ENCODE data around the gene MRTO4.
A peak's percentile ranks its signal among the peaks of the same experiment; 100 is the strongest.
"Not testable (repeated sequence)": the region's sequence is repeated elsewhere in the genome, so short reads cannot be mapped to it uniquely, and the experiment has no call there.

The MRTO4 gene

GRCh38 chr1:19251305-19252196, at the start of gene MRTO4, which contains the start of gene EMC1:
Gene MRTO4 (plus strand): TSS chr1:19251805. CDS start chr1:19251836, 31 bp downstream.
Gene EMC1 (minus strand): TSS chr1:19251524. CDS start chr1:19251509, 15 bp downstream.
- DNase-seq (ENCODE audit: low spot score) = peak; percentile 84

GRCh38 chr1:19202396-19202795, 49.2 kb upstream of the MRTO4 start:
- DNase-seq (ENCODE audit: low spot score) = no peak

GRCh38 chr1:19203440-19203839, 48.2 kb upstream of the MRTO4 start:
- peak; percentile 73 for DNase-seq (ENCODE audit: low spot score)

- DNase-seq (ENCODE audit: low spot score) = peak; percentile 39
Measured at GRCh38 chr1:19204446-19205266, 46.9 kb upstream of the MRTO4 start.

- DNase-seq (ENCODE audit: low spot score) = no peak
Measured at GRCh38 chr1:19205403-19205802, 46.2 kb upstream of the MRTO4 start.

- no peak for DNase-seq (ENCODE audit: low spot score)
Measured at GRCh38 chr1:19205845-19206244, 45.8 kb upstream of the MRTO4 start.

- no peak for DNase-seq (ENCODE audit: low spot score)
Measured at GRCh38 chr1:19206947-19207346, 44.7 kb upstream of the MRTO4 start.

GRCh38 chr1:19208710-19209438, 42.7 kb upstream of the MRTO4 start:
- DNase-seq (ENCODE audit: low spot score) = no peak

- DNase-seq (ENCODE audit: low spot score) = peak; percentile 47
Measured at GRCh38 chr1:19209439-19209989, 42.1 kb upstream of the MRTO4 start.

GRCh38 chr1:19209990-19210771, 41.4 kb upstream of the MRTO4 start, which contains the start of gene UBR4:
Gene UBR4 (minus strand): TSS chr1:19210266. CDS start chr1:19210248, 18 bp downstream.
- peak; percentile 96 for DNase-seq (ENCODE audit: low spot score)

GRCh38 chr1:19210772-19211549, 40.6 kb upstream of the MRTO4 start:
- DNase-seq (ENCODE audit: low spot score) = peak; percentile 19

GRCh38 chr1:19212167-19212566, 39.4 kb upstream of the MRTO4 start:
- no peak for DNase-seq (ENCODE audit: low spot score)

GRCh38 chr1:19213580-19213979, 38.0 kb upstream of the MRTO4 start:
- DNase-seq (ENCODE audit: low spot score) = no peak

- not testable (repeated sequence) for DNase-seq (ENCODE audit: low spot score)
Measured at GRCh38 chr1:19216585-19216984, 35.0 kb upstream of the MRTO4 start.

GRCh38 chr1:19219451-19219850, 32.2 kb upstream of the MRTO4 start:
- no peak for DNase-seq (ENCODE audit: low spot score)

GRCh38 chr1:19220080-19220846, 31.3 kb upstream of the MRTO4 start:
- DNase-seq (ENCODE audit: low spot score) = no peak

GRCh38 chr1:19220991-19221390, 30.6 kb upstream of the MRTO4 start:
- no peak for DNase-seq (ENCODE audit: low spot score)

- DNase-seq (ENCODE audit: low spot score) = no peak
Measured at GRCh38 chr1:19222573-19222972, 29.0 kb upstream of the MRTO4 start.

All from kidney tubule cell (primary cell).